Naive B cell (primary cell): ENCODE results near the gene ADRA2B. TPM values are rescaled to one million over a fixed set of nuclear protein-coding genes. Genes with fewer than 3 reads are reported as not detected.
A peak's percentile ranks its signal among the peaks of the same experiment; 100 is the strongest.

ENCODE experiments used
- ATAC-seq, 2 donors: fragments of 150-1000 bp; cut with Tn5 transposase; 2 replicates each; pipeline ENCODE4 v1.10.0; 2021; ENCODE audit warnings: low read depth in 2 of 2, mild to moderate bottlenecking in 2 of 2, moderate library complexity in 2 of 2
- DNase-seq: peaks from one replicate; pipeline ENCODE4 v3.0.0; 2022
- H3K27ac Mint-ChIP-seq, 6 donors: one replicate each; pipeline ENCODE4 v1.8.0; 2020 to 2022; ENCODE audit warnings: mild to moderate bottlenecking in 6 of 6, mixed read lengths in 6 of 6, moderate library complexity in 5 of 6, inconsistent platforms in 2 of 6
- H3K27me3 Mint-ChIP-seq, 3 donors: one replicate each; pipeline ENCODE4 v1.8.0; 2021 to 2022; ENCODE audit warnings: mixed read lengths in 3 of 3, mild to moderate bottlenecking in 1 of 3
- H3K36me3 Mint-ChIP-seq, 2 donors: one replicate each; pipeline ENCODE4 v1.8.0; 2020 to 2022; ENCODE audit warnings: mixed read lengths in 2 of 2, inconsistent platforms in 1 of 2, mild to moderate bottlenecking in 1 of 2
- H3K4me1 Mint-ChIP-seq, 3 donors: one replicate each; pipeline ENCODE4 v1.8.0; 2020 to 2022; ENCODE audit warnings: mixed read lengths in 3 of 3, inconsistent platforms in 1 of 3, mild to moderate bottlenecking in 1 of 3, moderate library complexity in 1 of 3
- H3K4me3 Mint-ChIP-seq, 8 donors: one replicate each; pipeline ENCODE4 v1.8.0; 2020 to 2022; ENCODE audit warnings: mild to moderate bottlenecking in 8 of 8, mixed read lengths in 8 of 8, moderate library complexity in 8 of 8, inconsistent platforms in 2 of 8
- H3K9me3 Mint-ChIP-seq, 7 donors: one replicate each; pipeline ENCODE4 v1.8.0; 2020 to 2022; ENCODE audit warnings: mixed read lengths in 7 of 7, mild to moderate bottlenecking in 5 of 7, inconsistent platforms in 2 of 7, moderate library complexity in 1 of 7
- polyA plus RNA-seq, 6 donors: library from polyadenylated mRNA; unstranded; fragments of 300-500 nt; fragmentation: Illumina TruSeq; gene quantifications; one replicate each; pipeline ENCODE4 v1.2.3, GENCODE V29; 2021; ENCODE audit warnings: low read depth in 6 of 6

Gene ADRA2B
- polyA plus RNA-seq, 6 donors from 2014 or later, result 0.15 TPM; not detected in 5

DNA sequence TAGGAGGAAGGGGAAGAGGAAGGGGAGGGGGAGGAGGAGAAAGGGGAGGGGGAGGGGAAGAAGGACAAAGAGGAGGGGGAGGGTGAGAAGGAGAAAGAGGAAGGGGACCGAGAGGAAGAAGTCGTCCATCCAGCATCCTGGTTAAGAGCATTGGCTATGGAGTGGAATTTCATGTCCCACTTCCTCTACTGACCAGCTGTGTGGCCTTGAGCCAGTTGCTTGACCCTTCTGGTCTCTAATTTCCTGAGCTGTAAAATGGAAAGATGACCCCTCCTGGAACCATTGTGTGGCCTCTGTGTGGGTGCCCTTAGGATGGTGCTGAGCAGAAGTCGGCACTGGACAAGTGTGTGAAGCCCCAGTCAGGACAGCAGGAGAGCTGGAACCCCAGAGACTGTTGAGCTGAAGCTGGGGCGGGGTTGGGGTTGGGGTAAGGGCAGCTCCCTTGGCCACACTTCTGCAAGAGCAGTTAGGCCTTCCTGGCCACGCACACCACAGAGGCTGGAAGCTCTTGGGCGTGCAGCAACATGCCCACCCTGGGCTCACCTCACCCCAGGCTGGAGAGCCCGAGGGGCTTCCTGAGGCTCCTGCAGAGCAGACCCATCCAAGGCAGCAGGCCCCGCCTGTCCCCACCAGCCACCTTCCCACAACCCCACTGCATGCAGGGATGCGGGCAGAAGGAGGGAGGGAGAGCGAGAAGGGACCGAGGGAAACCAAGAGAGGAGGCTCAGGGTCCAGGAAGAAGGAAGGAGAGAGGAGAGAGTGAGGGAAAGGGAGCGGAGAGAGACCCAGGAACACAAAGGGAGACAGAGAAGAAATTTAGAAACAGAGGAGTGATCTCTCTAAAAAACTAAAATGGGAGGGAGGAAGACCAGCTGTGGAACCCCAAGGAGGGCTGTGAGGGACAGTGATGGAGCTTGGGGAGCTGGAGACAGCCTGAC, 16.2 kb downstream of the ADRA2B start:
- H3K4me3 Mint-ChIP-seq, result no peak overlapping the region
- H3K27ac Mint-ChIP-seq, result no peak overlapping the region
- no peak for DNase-seq

DNA sequence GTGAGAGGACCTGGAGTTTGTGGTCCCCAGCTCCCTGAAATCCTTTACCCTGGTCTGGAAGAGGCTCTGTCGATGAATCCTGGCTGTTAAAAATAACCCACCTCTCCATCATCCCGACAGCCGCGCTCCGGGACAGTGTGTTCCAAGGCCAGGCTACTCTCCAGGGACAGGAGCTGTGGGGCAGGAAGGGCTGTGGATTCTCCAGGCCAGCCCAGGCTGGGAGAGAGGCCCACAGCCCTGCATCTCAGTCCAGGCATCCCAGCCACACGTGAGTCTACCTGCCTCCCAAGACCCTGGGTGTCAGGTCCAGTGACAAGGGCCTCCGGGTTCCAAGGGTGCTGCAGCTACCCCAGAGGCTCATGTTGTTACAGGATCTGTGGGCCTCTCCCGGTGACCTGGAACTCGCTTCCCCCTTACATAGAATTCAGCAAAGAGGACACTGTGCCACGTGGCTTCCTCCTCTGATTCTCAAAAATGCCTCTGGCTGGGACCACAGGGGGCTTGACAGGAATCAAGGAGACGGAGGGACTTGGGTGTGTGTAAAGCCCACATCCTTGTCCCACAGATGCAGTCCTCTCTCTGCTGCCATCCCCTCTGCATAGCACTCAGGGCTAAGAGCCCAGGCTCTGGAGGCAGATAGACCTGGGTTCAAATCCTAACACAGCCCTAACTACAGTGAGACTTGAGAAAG, 17.3 kb downstream of the ADRA2B start:
- Mint-ChIP-seq H3K36me3 (no peaks in the 10 kb centered on the region), H3K9me3 (no peaks in the 10 kb centered on the region), H3K27ac (peak overlapping the region in 1 of 6 donors; percentile 52), H3K27me3 (peaks cover 0 to 6% (median 3%) of the 10 kb centered on the region in 3 donors), H3K4me1 (peaks cover 0 to 3% (median 0%) of the 10 kb centered on the region in 3 donors), H3K4me3 (no peak overlapping the region)
- no peak for DNase-seq
- no peak for ATAC-seq

More for the DNA sequence above, 16.2 kb downstream of the ADRA2B start:
- Mint-ChIP-seq H3K36me3 (peaks cover 0 to 5% of the 10 kb centered on the region in 2 donors), H3K9me3 (peaks cover 2 to 5% (median 4%) of the 10 kb centered on the region in 7 donors), H3K27me3 (peaks cover 0 to 6% (median 3%) of the 10 kb centered on the region in 3 donors), H3K4me1 (peaks cover 0 to 7% (median 5%) of the 10 kb centered on the region in 3 donors)
- no peak for ATAC-seq

GRCh38 chr2:96097951-96098823, 18.2 kb downstream of the ADRA2B start:
- no peaks in the 10 kb centered on the region for H3K9me3 Mint-ChIP-seq
- no peak overlapping the region for H3K4me3 Mint-ChIP-seq
- no peak for DNase-seq
- peaks cover 0 to 6% (median 3%) of the 10 kb centered on the region in 3 donors for H3K27me3 Mint-ChIP-seq
- no peak for ATAC-seq
- peak overlapping the region in 1 of 6 donors; percentile 84 for H3K27ac Mint-ChIP-seq
- no peaks in the 10 kb centered on the region for H3K4me1 Mint-ChIP-seq
- no peaks in the 10 kb centered on the region for H3K36me3 Mint-ChIP-seq

DNA sequence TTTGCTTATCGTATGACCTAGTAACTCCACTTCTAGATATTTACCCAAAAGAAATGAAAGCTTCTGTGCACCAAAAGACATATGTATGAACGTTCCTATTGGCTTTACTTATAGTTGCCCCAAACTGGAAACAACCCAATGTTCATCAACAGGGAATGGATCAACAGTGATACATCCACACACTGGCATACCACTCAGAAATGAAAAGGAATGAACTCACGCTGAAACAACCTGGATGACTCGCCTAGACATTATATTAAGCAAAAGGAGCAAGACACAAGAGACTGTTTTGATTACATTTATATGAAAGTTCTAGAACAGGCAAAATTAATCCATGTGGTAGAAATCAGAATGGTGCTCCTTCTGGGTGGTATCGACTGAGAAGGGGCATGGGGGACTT, 18.9 kb downstream of the ADRA2B start:
- peak overlapping the region in 1 of 6 donors; percentile 19 for H3K27ac Mint-ChIP-seq
- H3K27me3 Mint-ChIP-seq, result peaks cover 0 to 6% (median 3%) of the 10 kb centered on the region in 3 donors
- H3K36me3 Mint-ChIP-seq, result no peaks in the 10 kb centered on the region
- ATAC-seq, result no peak
- H3K9me3 Mint-ChIP-seq, result no peaks in the 10 kb centered on the region
- no peak for DNase-seq
- H3K4me1 Mint-ChIP-seq, result peaks cover 0 to 1% (median 0%) of the 10 kb centered on the region in 3 donors
- no peak overlapping the region for H3K4me3 Mint-ChIP-seq

- ATAC-seq (no peak), DNase-seq (no peak)
- H3K36me3 Mint-ChIP-seq, result no peaks in the 10 kb centered on the region
- no peak overlapping the region for H3K4me3 Mint-ChIP-seq
- peak overlapping the region in 1 of 6 donors; percentile 60 for H3K27ac Mint-ChIP-seq
- peaks cover 0 to 7% (median 0%) of the 10 kb centered on the region in 3 donors for H3K4me1 Mint-ChIP-seq
- H3K27me3 Mint-ChIP-seq, result peaks cover 0 to 8% (median 6%) of the 10 kb centered on the region in 3 donors
- no peaks in the 10 kb centered on the region for H3K9me3 Mint-ChIP-seq
These were observed 21.2 kb downstream of the ADRA2B start for GRCh38 chr2:96095116-96095636.

- H3K36me3 Mint-ChIP-seq, result no peaks in the 10 kb centered on the region
- no peaks in the 10 kb centered on the region for H3K9me3 Mint-ChIP-seq
- DNase-seq (no peak), ATAC-seq (no peak)
- H3K4me1 Mint-ChIP-seq, result peaks cover 0 to 7% (median 0%) of the 10 kb centered on the region in 3 donors
- no peak overlapping the region for H3K4me3 Mint-ChIP-seq
- H3K27me3 Mint-ChIP-seq, result peaks cover 0 to 10% (median 8%) of the 10 kb centered on the region in 3 donors
- H3K27ac Mint-ChIP-seq, result no peak overlapping the region
These were observed 22.8 kb downstream of the ADRA2B start for GRCh38 chr2:96093528-96093927.

GRCh38 chr2:96092951-96093350, 23.4 kb downstream of the ADRA2B start:
- no peaks in the 10 kb centered on the region for H3K36me3 Mint-ChIP-seq
- ATAC-seq, result no peak
- H3K27me3 Mint-ChIP-seq, result peaks cover 0 to 10% (median 5%) of the 10 kb centered on the region in 3 donors
- H3K4me1 Mint-ChIP-seq, result peaks cover 0 to 7% (median 0%) of the 10 kb centered on the region in 3 donors
- no peak overlapping the region for H3K27ac Mint-ChIP-seq
- H3K4me3 Mint-ChIP-seq, result no peak overlapping the region
- no peaks in the 10 kb centered on the region for H3K9me3 Mint-ChIP-seq
- DNase-seq, result no peak

- H3K4me1 Mint-ChIP-seq, result peaks cover 0 to 7% (median 0%) of the 10 kb centered on the region in 3 donors
These were observed 23.8 kb downstream of the ADRA2B start for GRCh38 chr2:96092573-96092877.

DNA sequence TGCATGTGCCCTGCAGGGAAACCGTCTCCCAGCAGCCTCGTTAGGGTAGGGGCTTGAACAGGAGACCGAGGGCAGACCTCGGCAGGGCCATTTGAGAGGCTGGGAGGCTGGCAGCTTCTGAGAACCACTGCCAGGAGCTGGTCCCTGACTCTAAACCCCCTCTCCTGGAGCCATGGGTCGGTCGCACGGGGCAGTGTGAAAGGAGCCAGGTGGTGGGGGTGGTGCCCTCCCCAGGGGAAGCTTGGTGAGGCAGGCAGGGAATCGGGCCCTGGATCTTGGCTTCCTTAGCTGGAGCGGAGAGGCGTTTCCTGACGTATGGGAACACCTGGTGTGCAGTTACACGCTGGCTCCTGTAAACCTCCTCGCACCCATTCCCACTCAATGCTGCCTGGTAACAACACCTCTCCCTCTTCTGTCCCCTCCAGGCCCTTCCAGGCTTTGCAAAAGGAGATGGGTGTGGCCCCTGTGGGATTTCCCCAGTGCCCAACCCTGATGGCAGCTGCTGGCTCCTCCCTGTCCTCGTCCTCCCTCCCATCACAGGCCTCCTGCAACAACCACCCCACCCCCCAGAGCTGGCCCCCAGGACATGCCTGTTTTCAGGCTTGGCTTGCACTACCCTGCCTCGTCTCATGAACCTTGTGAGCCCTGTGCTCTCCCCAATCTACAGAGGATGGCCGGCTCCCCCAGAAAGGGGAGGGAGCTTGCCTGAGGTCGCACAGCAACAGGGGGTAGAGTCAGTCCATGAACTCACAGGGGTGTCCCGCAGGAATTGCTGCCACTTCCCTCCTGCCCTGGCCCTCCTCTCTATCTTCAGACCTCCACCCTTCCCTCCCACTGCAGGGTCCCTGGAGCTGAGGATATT, 24.4 kb downstream of the ADRA2B start:
- peaks cover 0 to 2% (median 0%) of the 10 kb centered on the region in 7 donors for H3K9me3 Mint-ChIP-seq
- ATAC-seq (no peak), DNase-seq (no peak)
- no peak overlapping the region for H3K27ac Mint-ChIP-seq
- no peaks in the 10 kb centered on the region for H3K36me3 Mint-ChIP-seq
- peak overlapping the region in 1 of 8 donors; percentile 25 for H3K4me3 Mint-ChIP-seq
- peaks cover 0 to 10% (median 5%) of the 10 kb centered on the region in 3 donors for H3K27me3 Mint-ChIP-seq
- peaks cover 0 to 7% (median 0%) of the 10 kb centered on the region in 3 donors for H3K4me1 Mint-ChIP-seq

More at GRCh38 chr2:96092573-96092877, 23.8 kb downstream of the ADRA2B start:
- Mint-ChIP-seq H3K27ac (no peak overlapping the region), H3K9me3 (no peaks in the 10 kb centered on the region), H3K36me3 (no peaks in the 10 kb centered on the region), H3K27me3 (peaks cover 0 to 10% (median 5%) of the 10 kb centered on the region in 3 donors), H3K4me3 (peak overlapping the region in 1 of 8 donors; percentile 25)
- ATAC-seq (no peak), DNase-seq (no peak)

DNA sequence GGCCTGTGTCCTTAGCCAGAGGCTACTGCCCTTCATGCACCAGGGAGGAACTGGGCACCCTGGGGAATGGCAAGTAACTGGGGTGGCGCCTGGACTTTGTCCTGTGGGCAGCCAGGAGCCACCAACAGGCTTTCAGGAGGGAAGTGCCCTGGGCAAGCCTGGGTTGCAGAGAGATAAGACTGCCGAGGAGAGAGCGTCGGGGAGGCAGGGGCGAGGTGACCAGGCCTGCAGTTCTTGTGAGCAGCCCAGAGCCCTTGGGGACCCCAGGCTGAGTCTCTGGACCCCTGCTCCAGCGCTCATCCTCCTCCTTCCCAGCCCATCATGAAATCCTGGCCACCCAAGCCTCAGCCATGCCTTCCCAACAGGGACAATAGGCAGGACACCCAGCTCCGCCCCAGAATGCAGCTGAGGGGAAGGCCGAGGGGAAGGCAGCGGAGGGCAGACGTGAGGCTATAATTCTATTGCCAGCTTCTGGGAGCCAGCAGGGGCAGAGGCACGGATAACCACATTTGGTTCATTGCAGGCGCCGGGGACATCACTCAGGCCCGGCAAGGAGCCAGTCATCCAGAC, 25.1 kb downstream of the ADRA2B start:
- no peak for ATAC-seq

DNA sequence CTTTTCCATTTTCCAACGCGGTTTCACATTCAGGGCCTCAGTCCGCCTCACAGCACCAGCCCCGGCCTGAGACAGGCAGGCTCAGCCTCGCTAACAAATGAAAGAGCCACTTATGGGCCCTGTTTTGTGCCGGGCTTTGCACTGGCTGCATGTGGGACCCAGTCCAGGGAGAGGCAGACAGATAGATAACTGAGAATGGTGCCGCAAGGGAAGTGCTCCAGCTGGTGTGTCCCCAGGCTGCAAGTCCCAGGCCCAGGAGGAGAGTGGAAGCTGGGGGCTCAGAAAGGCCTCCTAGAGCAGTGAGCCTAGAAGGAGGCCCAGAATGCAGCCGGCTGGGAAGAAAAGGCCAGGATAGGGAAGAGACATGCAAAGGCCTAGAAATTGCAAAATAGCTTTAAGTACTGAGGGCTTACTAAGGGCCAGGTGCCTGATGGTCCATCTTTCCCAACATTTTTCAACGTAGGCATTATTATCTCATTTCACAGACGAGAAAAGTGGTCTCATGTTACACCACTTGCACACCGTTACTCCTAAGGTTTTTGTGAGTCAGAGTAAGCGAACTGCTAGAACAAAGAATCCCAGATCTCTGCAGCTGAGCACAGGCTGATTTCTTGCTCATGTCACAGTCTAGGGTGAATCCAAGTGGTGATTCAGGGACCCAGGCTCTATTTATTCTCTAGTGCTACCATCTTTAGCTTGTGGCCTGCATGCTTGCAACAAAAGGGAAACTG, 26.0 kb downstream of the ADRA2B start:
- Mint-ChIP-seq H3K4me1 (peaks cover 0 to 7% (median 0%) of the 10 kb centered on the region in 3 donors), H3K4me3 (no peak overlapping the region), H3K27ac (peak overlapping the region in 1 of 6 donors; percentile 63), H3K27me3 (peaks cover 4 to 10% (median 9%) of the 10 kb centered on the region in 3 donors), H3K9me3 (peaks cover 0 to 5% (median 0%) of the 10 kb centered on the region in 7 donors), H3K36me3 (no peaks in the 10 kb centered on the region)
- DNase-seq, result no peak
- no peak for ATAC-seq

More for the DNA sequence above, 25.1 kb downstream of the ADRA2B start:
- H3K9me3 Mint-ChIP-seq, result peaks cover 0 to 5% (median 0%) of the 10 kb centered on the region in 7 donors
- DNase-seq, result no peak
- peaks cover 0 to 10% (median 9%) of the 10 kb centered on the region in 3 donors for H3K27me3 Mint-ChIP-seq
- no peaks in the 10 kb centered on the region for H3K36me3 Mint-ChIP-seq
- H3K27ac Mint-ChIP-seq, result no peak overlapping the region
- H3K4me3 Mint-ChIP-seq, result peak overlapping the region in 1 of 8 donors; percentile 60
- peaks cover 0 to 7% (median 0%) of the 10 kb centered on the region in 3 donors for H3K4me1 Mint-ChIP-seq
